Subcutaneous abdominal adipose tissue (tissue), 5 donors: ENCODE measurements around the gene UBE2J1.

Source experiments
- H3K27ac ChIP-seq: one replicate; pipeline ENCODE4 v1.7.0; 2013; ENCODE audit warnings: low read depth, mild to moderate bottlenecking, inconsistent platforms, low read length, moderate library complexity
- H3K27me3 ChIP-seq, 5 donors: one replicate each; pipeline ENCODE4 v1.7.0; 2013; ENCODE audit warnings: low read length in 5 of 5, inconsistent platforms in 1 of 5; ENCODE audit not compliant: control insufficient read depth in 5 of 5, insufficient read depth in 4 of 5
- H3K36me3 ChIP-seq, 5 donors: one replicate each; pipeline ENCODE4 v1.7.0; 2013; ENCODE audit warnings: low read length in 5 of 5; ENCODE audit not compliant: control insufficient read depth in 5 of 5, insufficient read depth in 5 of 5
- H3K4me1 ChIP-seq, 5 donors: one replicate each; pipeline ENCODE4 v1.7.0; 2013; ENCODE audit warnings: low read length in 5 of 5, mild to moderate bottlenecking in 3 of 5, moderate library complexity in 1 of 5; ENCODE audit not compliant: control insufficient read depth in 5 of 5, insufficient read depth in 5 of 5
- H3K4me3 ChIP-seq, 5 donors: one replicate each; pipeline ENCODE4 v1.7.0; 2013; ENCODE audit warnings: low read length in 5 of 5, low read depth in 1 of 5
- H3K9ac ChIP-seq, 5 donors: one replicate each; pipeline ENCODE4 v1.7.0; 2013; ENCODE audit warnings: low read length in 5 of 5, mild to moderate bottlenecking in 4 of 5, moderate library complexity in 3 of 5
- H3K9me3 ChIP-seq, 5 donors: one replicate each; pipeline ENCODE4 v1.7.0; 2013; ENCODE audit warnings: low read length in 5 of 5; ENCODE audit not compliant: control insufficient read depth in 5 of 5
- donor health status: healthy.
- donor health status: healthy.
- donor health status: healthy.
- donor health status: healthy.
- donor health status: healthy.

UBE2J1 gene

DNA sequence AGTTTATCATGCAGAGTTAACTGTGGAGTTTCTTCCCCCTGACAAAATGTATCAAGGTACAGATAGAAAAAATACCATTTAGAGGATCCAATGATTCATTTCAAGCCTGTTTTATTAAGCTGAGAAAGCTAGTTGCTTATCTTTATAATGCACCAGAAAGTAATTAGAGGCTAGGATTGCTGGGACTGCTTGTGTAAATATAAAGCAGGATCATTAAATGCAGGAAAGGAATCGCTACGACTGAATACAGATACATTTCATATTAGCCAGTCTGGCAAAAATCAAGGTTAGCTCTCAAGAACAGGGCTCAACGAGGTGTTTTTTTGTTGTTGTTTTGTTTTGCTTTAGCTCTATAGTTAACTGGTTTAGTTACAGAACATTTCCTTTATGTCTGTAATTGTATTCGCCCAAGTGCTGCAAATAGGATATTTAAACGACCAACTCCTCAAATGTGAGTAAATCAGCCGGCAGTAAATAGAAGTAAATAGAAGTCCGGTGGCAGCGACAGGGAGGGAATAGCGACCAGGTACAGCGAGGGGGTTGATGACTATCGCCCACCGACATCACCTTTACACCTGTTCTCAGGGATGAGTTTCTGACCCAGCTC lies 748 bp downstream of the UBE2J1 start:
- H3K27ac ChIP-seq, result peak overlapping the region; percentile 88
- H3K27me3 ChIP-seq, result no peaks in the 10 kb centered on the region
- peaks cover 4 to 48% (median 38%) of the 10 kb centered on the region in 5 donors for H3K4me1 ChIP-seq
- H3K4me3 ChIP-seq, result peak overlapping the region; percentile 84 to 98 (median 92)
- no peaks in the 10 kb centered on the region for H3K36me3 ChIP-seq
- peak overlapping the region; percentile 91 to 98 (median 95) for H3K9ac ChIP-seq
- H3K9me3 ChIP-seq, result no peaks in the 10 kb centered on the region

DNA sequence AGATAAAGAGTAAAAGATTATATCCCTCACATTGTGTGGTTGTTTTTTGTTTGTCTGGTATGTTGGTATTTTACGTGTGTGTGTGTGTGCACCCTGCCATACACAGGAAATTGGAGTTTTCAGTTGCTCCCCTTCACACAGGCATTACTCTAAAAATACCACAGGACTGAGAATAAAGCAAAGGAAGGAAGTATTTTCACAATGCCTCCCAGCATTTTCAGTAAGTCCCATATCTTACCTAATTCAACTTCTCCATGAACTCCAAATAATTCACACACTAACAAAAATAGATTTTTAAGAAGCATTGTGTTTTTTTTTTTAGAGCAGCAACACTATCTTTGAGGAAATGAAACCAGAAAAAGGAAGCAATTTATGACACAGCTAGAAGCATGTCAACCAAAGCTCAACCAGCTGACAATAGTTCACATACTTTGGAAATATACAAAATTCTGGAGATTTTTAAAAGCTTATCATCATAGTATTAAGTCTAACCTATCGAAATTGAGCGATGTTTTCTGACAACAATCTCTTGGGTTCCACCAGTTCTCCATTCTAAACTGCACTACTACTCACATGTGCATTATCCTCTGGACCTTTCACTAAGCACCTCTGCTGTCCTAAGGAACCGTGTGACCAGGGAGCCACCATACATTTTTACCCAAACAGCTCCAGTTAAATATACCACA lies 2.1 kb downstream of the UBE2J1 start:
- H3K27ac ChIP-seq, result peak overlapping the region; percentile 49
- H3K9ac ChIP-seq, result peak overlapping the region in 4 of 5 donors; percentile 7 to 59 (median 47)
- H3K27me3 ChIP-seq, result no peaks in the 10 kb centered on the region
- no peaks in the 10 kb centered on the region for H3K9me3 ChIP-seq
- no peaks in the 10 kb centered on the region for H3K36me3 ChIP-seq
- peaks cover 4 to 48% (median 38%) of the 10 kb centered on the region in 5 donors for H3K4me1 ChIP-seq
- peak overlapping the region in 4 of 5 donors; percentile 39 to 88 (median 68) for H3K4me3 ChIP-seq

DNA sequence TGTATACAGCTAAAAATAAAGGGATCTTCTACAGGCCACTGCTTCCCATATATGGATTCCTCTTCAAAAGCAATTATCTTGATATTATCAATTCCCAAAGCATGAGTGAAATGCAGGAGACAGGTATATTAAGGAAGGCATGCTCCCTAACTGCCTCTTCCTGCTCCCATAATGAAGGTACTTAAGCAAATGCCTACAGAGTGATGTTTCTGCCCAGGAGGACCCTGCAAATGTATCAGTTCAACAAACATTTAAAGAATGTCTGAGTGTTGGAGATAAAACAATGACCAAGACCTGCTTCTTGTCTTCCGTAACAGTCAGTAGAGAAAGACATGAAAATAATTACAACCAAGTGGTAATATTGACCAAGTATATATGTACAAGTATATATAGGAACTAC lies 4.2 kb downstream of the UBE2J1 start:
- Histone ChIP-seq H3K9me3 (no peaks in the 10 kb centered on the region), H3K4me1 (peaks cover 4 to 53% (median 36%) of the 10 kb centered on the region in 5 donors), H3K36me3 (no peaks in the 10 kb centered on the region), H3K27me3 (no peaks in the 10 kb centered on the region), H3K4me3 (no peak overlapping the region), H3K9ac (no peak overlapping the region), H3K27ac (no peak overlapping the region)

DNA sequence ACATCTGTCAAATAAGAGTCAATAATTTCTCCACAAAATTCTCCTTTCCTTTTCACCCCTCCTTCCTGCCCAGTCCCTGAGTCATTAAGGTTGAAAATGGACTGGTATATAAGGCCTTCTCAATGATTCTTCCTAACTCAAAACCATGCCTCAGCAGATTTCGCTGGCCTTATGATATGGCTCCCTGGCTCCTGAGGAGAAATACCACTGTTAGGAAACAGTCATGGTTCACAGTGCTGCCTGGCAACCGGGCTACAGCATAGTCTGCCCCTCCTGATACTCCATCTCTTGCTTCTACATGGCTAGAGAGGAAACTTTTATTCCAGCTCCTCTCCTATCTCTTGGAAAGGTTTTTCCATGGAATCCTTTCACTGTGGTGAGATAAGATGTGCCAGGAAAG lies 4.7 kb downstream of the UBE2J1 start:
- no peak overlapping the region for H3K9ac ChIP-seq
- H3K4me3 ChIP-seq, result no peak overlapping the region
- no peak overlapping the region for H3K27ac ChIP-seq
- peaks cover 4 to 49% (median 31%) of the 10 kb centered on the region in 5 donors for H3K4me1 ChIP-seq
- no peaks in the 10 kb centered on the region for H3K9me3 ChIP-seq
- no peaks in the 10 kb centered on the region for H3K36me3 ChIP-seq
- no peaks in the 10 kb centered on the region for H3K27me3 ChIP-seq

DNA sequence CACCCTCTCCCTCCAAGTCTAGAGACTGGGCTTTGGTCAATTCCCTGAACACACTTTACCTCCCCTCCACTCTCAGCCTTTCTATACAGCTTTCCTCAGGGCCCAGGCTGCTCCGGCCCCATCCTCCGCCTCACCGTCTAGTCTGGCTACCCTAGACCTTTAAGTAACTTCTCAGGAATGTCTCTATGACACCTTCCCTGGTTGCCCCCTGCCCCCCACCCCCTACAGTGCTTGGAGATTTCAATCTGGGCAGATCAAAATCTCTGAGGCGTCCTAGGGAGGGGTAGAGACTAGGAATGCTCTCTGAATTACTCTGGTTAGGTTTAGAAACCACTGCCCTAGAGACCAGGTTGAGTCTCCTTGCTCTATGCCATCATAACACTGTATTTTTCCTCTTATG lies 6.1 kb downstream of the UBE2J1 start:
- no peaks in the 10 kb centered on the region for H3K27me3 ChIP-seq
- H3K4me1 ChIP-seq, result peaks cover 4 to 40% (median 25%) of the 10 kb centered on the region in 5 donors
- no peak overlapping the region for H3K9ac ChIP-seq
- no peak overlapping the region for H3K4me3 ChIP-seq
- H3K9me3 ChIP-seq, result no peaks in the 10 kb centered on the region
- peaks cover 5 to 8% (median 6%) of the 10 kb centered on the region in 5 donors for H3K36me3 ChIP-seq
- H3K27ac ChIP-seq, result no peak overlapping the region

DNA sequence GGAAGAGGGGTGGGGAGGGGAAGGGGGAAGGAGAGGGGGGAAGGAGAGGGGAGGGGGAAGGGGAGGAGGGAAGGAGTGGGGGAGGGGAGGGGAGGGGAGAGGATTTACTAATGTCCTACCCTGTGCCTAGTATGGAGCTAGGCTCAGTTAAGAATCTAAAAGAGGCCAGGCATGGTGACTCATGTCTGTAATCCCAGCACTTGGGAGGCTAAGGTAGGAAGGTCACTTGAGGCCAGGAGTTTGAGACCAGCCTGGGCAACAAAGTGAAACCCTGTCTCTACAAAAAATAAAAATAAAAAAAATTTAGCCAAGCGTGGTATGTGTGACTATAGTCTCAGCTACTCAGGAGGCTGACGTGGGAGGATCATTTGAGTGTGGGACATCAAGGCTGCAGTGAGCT lies 13.0 kb downstream of the UBE2J1 start:
- no peak overlapping the region for H3K9ac ChIP-seq
- peaks cover 0 to 7% (median 0%) of the 10 kb centered on the region in 5 donors for H3K4me1 ChIP-seq

DNA sequence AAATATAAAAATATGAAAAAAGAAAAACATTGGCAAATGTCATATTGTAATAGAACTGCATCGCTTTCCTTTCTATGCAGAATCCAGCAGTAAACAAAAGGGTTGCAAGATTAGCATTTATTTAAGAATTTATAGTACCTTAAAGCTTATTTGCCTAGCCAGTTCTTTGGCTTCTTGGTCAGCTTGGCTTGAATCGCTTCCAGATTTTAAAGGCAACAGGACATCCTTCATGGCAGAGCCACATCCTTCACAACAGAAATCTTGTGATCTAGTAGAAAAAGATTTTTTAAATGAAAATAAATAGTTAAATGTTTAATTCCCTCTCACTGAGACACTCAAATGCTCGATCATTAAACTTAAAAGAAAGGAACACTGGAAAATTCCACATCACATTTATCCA lies 17.4 kb downstream of the UBE2J1 start:
- peaks cover 0 to 7% (median 0%) of the 10 kb centered on the region in 5 donors for H3K4me1 ChIP-seq
- no peaks in the 10 kb centered on the region for H3K9me3 ChIP-seq
- H3K27ac ChIP-seq, result no peak overlapping the region
- no peak overlapping the region for H3K4me3 ChIP-seq
- H3K27me3 ChIP-seq, result no peaks in the 10 kb centered on the region
- peaks cover 27 to 48% (median 37%) of the 10 kb centered on the region in 5 donors for H3K36me3 ChIP-seq
- no peak overlapping the region for H3K9ac ChIP-seq

More for the DNA sequence above, 13.0 kb downstream of the UBE2J1 start:
- H3K9me3 ChIP-seq, result no peaks in the 10 kb centered on the region
- no peaks in the 10 kb centered on the region for H3K27me3 ChIP-seq
- H3K27ac ChIP-seq, result no peak overlapping the region
- peaks cover 25 to 44% (median 40%) of the 10 kb centered on the region in 5 donors for H3K36me3 ChIP-seq
- no peak overlapping the region for H3K4me3 ChIP-seq

DNA sequence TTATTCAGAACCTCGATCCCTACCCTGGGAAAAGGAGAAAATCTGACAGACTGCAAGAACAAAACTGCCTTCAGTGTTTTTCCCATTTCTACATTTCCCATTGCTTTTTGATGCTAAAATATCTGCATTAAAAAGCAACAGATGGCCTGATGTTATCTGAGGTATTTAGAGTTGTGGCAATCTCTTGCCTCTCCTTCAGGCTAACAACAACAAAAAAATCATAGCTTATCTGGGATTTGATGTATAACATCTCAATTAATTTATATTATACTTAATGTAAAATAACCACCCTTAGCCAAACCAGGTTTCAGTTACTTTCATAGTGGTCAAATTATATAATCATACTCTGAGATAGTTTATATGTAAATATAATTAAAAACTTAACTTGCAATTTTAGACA lies 21.6 kb downstream of the UBE2J1 start:
- no peak overlapping the region for H3K9ac ChIP-seq
- no peaks in the 10 kb centered on the region for H3K27me3 ChIP-seq
- no peak overlapping the region for H3K4me3 ChIP-seq
- H3K36me3 ChIP-seq, result peaks cover 27 to 56% (median 51%) of the 10 kb centered on the region in 5 donors
- H3K4me1 ChIP-seq, result peaks cover 0 to 7% (median 0%) of the 10 kb centered on the region in 5 donors
- no peaks in the 10 kb centered on the region for H3K9me3 ChIP-seq
- H3K27ac ChIP-seq, result no peak overlapping the region

DNA sequence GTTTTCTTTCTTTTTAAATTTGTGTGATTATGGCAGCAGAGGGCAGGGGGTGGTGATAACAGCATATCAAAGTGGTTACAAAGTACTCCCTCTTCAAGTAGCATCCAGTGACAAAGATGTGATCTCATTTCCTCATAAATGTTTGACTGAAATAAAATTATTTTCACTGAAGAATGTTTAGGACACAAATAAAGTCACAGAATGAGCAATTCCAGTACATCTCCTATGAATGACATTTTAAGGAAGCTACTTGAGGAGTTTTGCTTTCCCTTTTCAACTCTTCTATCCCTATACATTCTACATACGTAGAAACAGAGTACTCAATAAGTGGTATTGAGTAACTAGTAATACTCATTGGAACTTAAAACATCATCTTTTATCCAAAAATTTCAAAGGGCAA lies 23.5 kb downstream of the UBE2J1 start:
- H3K9me3 ChIP-seq, result no peaks in the 10 kb centered on the region
- H3K4me3 ChIP-seq, result no peak overlapping the region
- H3K4me1 ChIP-seq, result peaks cover 0 to 2% (median 0%) of the 10 kb centered on the region in 5 donors
- H3K36me3 ChIP-seq, result peaks cover 23 to 58% (median 50%) of the 10 kb centered on the region in 5 donors
- no peak overlapping the region for H3K27ac ChIP-seq
- H3K27me3 ChIP-seq, result no peaks in the 10 kb centered on the region
- H3K9ac ChIP-seq, result no peak overlapping the region

DNA sequence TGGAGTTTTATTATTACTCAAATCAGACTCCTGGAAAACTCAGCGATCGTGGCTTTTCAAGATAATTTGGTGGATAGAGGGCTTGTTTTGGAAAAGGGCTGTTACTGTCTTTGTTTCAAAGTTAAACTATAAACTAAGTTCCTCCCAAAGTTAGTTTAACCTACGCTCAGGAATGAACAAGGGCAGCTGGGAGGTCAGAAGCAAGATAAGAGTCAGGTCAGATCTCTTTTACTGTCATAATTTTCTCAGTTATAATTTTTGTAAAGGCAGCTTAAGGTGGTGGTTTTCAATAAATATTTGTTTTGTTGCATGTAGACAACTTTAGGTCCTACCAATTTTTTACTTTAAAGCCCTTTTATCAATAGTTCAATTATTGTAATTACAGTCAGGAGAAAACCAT lies 28.2 kb downstream of the UBE2J1 start:
- peaks cover 0 to 11% (median 8%) of the 10 kb centered on the region in 5 donors for H3K4me1 ChIP-seq
- H3K27me3 ChIP-seq, result no peaks in the 10 kb centered on the region
- H3K9me3 ChIP-seq, result no peaks in the 10 kb centered on the region
- H3K27ac ChIP-seq, result peak overlapping the region; percentile 55
- no peak overlapping the region for H3K4me3 ChIP-seq
- no peak overlapping the region for H3K9ac ChIP-seq
- peaks cover 10 to 33% (median 26%) of the 10 kb centered on the region in 5 donors for H3K36me3 ChIP-seq
